A673 (cell line): ENCODE results near the gene SIVA1. TPM values are rescaled to one million over a fixed set of nuclear protein-coding genes. Genes with fewer than 3 reads are reported as not detected.

Experiments used
- BruUV-seq: library from RNA; stranded (reverse); fragments of 400-500 nt; replicated peaks from 2 replicates; lab custom pipeline; 2021; lab: Mats Ljungman, UMichigan
- CTCF ChIA-PET: fragments of 300-600 bp; sonication (Branson Sonifier 250); formaldehyde crosslinking; loops from one replicate; lab custom pipeline; 2022; ENCODE audit warnings: antibody characterized with exemption; lab: Charles Lee
- POLR2A ChIA-PET: fragments of 300-600 bp; sonication (Branson Sonifier 250); formaldehyde crosslinking; loops from one replicate; lab custom pipeline; 2022; ENCODE audit warnings: antibody characterized with exemption; ENCODE audit not compliant: low non-redundant PET; lab: Charles Lee
- DNase-seq: peaks from one replicate; pipeline ENCODE4 v3.0.0-alpha.2; 2015; ENCODE audit warnings: low spot score
- H3K27ac ChIP-seq: fragments of 200-600 bp; sonication (generic); 2 replicates; pipeline ENCODE4 v1.5.1; 2016; ENCODE audit warnings: mixed run types, low read depth, mild to moderate bottlenecking, mixed read lengths, antibody characterized with exemption, low read length; ENCODE audit not compliant: poor library complexity, severe bottlenecking
- H3K27me3 ChIP-seq: fragments of 200-600 bp; sonication (generic); replicated peaks from 2 replicates; pipeline ENCODE4 v1.6.1; 2017; ENCODE audit warnings: mixed run types, low read depth, mild to moderate bottlenecking, mixed read lengths, antibody characterized with exemption, low read length; ENCODE audit not compliant: insufficient read depth, poor library complexity
- H3K36me3 ChIP-seq: fragments of 200-600 bp; sonication (generic); 2 replicates; pipeline ENCODE4 v1.6.1; 2016; ENCODE audit warnings: mixed run types, mild to moderate bottlenecking, mixed read lengths, antibody characterized with exemption, low read length; ENCODE audit not compliant: insufficient read depth, poor library complexity, severe bottlenecking
- H3K4me1 ChIP-seq: fragments of 200-600 bp; sonication (generic); 2 replicates; pipeline ENCODE4 v1.6.1; 2017; ENCODE audit warnings: mixed run types, mild to moderate bottlenecking, mixed read lengths, antibody characterized with exemption, low read length; ENCODE audit not compliant: insufficient read depth, poor library complexity, severe bottlenecking
- H3K4me3 ChIP-seq: fragments of 200-600 bp; sonication (generic); 2 replicates; pipeline ENCODE4 v1.5.1; 2016; ENCODE audit warnings: low read depth, mixed run types, mild to moderate bottlenecking, mixed read lengths, low read length; ENCODE audit not compliant: poor library complexity, severe bottlenecking
- H3K9me3 ChIP-seq: fragments of 200-600 bp; sonication (generic); 2 replicates; pipeline ENCODE4 v1.6.1; 2016; ENCODE audit warnings: mixed run types, low read depth, mild to moderate bottlenecking, mixed read lengths, antibody characterized with exemption, low read length; ENCODE audit not compliant: poor library complexity, severe bottlenecking
- EZH2 ChIP-seq: fragments of 200-600 bp; sonication (generic); IDR thresholded peaks from 2 replicates; pipeline ENCODE4 v1.6.1; 2017; ENCODE audit warnings: borderline replicate concordance, low read depth, mild to moderate bottlenecking, mixed read lengths, antibody characterized with exemption, low read length; ENCODE audit not compliant: poor library complexity, severe bottlenecking
- intact Hi-C: fragments of 100-400 bp; cut with micrococcal nuclease; formaldehyde crosslinking; loops from one replicate; pipeline ENCODE4 v1.10.0; 2022; ENCODE audit not compliant: unreplicated experiment
- total RNA-seq: library from RNA; stranded (reverse); gene quantifications from 2 replicates; pipeline ENCODE4 v1.2.3, GENCODE V29; 2021
- TF ChIP-seq, protein P1 (sequence below): fragments of 300-800, 200-600 bp; sonication (generic); conservative IDR thresholded peaks from 2 replicates; pipeline ENCODE4 v1.5.1; 2017; ENCODE audit warnings: low read depth, mild to moderate bottlenecking, antibody characterized with exemption, low read length, moderate library complexity, mixed read lengths

Gene SIVA1
- total RNA-seq, 1 experiment from 2014 or later, result 79.6 TPM

DNA sequence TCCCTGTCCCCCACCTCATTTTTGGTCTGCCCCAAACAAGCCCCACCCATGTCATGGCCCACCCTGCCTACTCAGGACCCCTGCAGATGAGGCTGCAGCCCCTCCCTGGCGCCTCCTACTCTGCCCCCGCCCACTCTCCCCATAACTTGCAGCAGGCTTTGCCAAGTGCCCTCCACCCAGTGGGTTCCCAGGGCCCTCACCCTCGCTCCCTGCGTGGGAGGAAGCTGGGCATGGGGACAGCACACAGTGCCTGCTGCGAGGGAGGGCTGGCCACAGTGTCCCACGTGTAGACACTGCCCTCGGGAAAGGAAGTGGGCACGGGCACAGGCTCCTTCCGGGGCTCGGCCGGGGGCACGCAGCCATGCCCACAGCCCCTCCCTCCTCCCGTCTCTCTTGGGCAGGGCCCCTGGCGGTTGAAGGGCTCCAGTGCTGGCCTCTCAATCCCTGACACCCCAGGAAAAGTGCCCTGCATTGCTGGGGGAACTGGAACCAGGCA is 33.2 kb downstream of the SIVA1 start:
- Histone ChIP-seq H3K36me3 (no peaks in the 10 kb centered on the region), H3K4me1 (no peaks in the 10 kb centered on the region), H3K4me3 (no peak overlapping the region), H3K9me3 (no peaks in the 10 kb centered on the region), H3K27me3 (no peaks in the 10 kb centered on the region), H3K27ac (no peak overlapping the region)
- no TSS peak for BruUV-seq
- ChIA-PET CTCF (no interaction called here), POLR2A (no interaction called here)
- TF ChIP-seq, protein P1, sequence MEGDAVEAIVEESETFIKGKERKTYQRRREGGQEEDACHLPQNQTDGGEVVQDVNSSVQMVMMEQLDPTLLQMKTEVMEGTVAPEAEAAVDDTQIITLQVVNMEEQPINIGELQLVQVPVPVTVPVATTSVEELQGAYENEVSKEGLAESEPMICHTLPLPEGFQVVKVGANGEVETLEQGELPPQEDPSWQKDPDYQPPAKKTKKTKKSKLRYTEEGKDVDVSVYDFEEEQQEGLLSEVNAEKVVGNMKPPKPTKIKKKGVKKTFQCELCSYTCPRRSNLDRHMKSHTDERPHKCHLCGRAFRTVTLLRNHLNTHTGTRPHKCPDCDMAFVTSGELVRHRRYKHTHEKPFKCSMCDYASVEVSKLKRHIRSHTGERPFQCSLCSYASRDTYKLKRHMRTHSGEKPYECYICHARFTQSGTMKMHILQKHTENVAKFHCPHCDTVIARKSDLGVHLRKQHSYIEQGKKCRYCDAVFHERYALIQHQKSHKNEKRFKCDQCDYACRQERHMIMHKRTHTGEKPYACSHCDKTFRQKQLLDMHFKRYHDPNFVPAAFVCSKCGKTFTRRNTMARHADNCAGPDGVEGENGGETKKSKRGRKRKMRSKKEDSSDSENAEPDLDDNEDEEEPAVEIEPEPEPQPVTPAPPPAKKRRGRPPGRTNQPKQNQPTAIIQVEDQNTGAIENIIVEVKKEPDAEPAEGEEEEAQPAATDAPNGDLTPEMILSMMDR, result no peak
- no peak for TF ChIP-seq EZH2
- intact Hi-C loops, result no loop called here
- no peak for DNase-seq

DNA sequence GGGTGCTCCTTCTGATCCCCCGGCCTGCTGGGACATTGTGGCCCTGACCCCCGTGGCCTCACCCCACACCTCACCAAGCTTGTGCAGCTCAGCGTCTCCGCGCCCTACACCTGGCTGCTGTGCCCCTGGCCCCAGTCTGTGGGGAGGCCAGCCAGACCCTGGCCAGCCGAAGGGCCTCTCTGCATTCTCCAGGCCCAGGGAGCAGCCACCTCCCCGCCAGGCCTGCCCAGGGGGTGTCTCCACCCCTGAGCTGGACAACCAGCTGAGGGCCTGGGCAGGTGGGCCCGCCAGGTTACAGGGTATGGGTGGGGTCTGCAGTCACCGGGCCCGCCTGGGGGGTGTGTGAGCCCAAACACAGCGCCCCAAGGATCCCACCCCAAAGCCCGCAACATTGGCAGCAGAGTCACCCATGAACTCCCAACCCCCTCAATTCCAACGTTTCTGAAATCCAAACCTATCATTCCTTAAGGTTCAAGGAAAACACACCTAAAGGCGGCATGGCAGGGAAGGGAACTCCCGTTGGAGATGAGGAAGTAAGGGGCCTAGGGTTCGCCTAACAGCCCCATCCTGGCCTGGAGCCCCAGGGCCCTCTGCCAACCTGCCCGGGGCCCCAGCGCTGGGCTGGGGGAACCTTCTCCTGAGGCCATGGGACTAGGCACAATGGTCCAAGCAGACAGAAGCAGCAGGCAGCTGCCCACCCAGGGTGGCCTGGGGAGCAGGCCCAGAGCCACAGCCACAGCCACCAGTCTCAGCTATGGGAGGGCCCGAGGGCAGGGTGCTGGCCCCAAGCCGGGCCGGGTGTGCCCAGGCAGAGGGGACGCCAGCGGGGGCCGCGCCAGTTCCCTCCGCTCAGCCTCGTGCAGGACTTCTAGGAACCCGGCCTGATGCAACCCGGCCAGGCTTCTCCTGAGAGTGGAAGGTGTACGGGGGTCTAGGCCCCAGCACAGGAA is 34.1 kb downstream of the SIVA1 start:
- H3K4me1 ChIP-seq, result no peaks in the 10 kb centered on the region
- no peak for DNase-seq
- no peaks in the 10 kb centered on the region for H3K9me3 ChIP-seq
- no peak overlapping the region for H3K27ac ChIP-seq
- ChIA-PET CTCF (no interaction called here), POLR2A (no interaction called here)
- no peaks in the 10 kb centered on the region for H3K27me3 ChIP-seq
- TF ChIP-seq EZH2, result no peak
- TF ChIP-seq, protein P1, result no peak
- no peak overlapping the region for H3K4me3 ChIP-seq
- peaks cover 5% of the 10 kb centered on the region for H3K36me3 ChIP-seq
- intact Hi-C loops, result no loop called here
- BruUV-seq, result no TSS peak

DNA sequence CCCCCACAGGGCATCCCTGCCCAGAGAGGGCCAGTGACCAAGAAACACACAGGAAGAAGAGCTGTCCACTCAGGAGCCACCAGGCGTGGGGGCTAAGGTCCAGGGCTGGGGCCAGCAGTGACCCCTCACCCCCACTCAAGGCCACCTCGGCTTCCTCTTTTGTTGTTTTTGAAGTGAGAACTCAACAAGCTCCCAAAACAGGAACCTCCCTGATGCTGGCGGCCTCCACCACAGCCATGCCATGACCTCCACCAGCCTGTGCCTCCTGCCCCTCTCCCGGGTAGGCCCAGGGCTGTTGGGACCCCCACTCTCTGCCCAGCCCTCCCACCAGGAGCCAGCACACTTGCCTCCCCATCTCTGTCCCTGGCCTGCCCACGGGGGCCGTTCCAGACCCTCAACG is 34.8 kb downstream of the SIVA1 start:
- no peak for DNase-seq
- H3K27me3 ChIP-seq, result no peaks in the 10 kb centered on the region
- H3K27ac ChIP-seq, result no peak overlapping the region
- no peak for TF ChIP-seq EZH2
- TF ChIP-seq, protein P1, result no peak
- peaks cover 10% of the 10 kb centered on the region for H3K36me3 ChIP-seq
- BruUV-seq, result no TSS peak
- no peaks in the 10 kb centered on the region for H3K9me3 ChIP-seq
- no peak overlapping the region for H3K4me3 ChIP-seq
- H3K4me1 ChIP-seq, result no peaks in the 10 kb centered on the region
- ChIA-PET POLR2A (no interaction called here), CTCF (interaction anchor here (0.6 kb wide), 1 partner anchor 104 kb away, joined by 3 read pairs; no protein-coding TSS in a partner anchor)
- intact Hi-C loops, result no loop called here
